Breast epithelium (tissue), 3 donors: Measurements from ENCODE around the gene MAB21L2.

Experiments
- CTCF ChIP-seq, 3 donors: fragments of 450-650 bp; IDR thresholded peaks; one replicate each; pipeline ENCODE4 v1.5.1; 2016 to 2017; ENCODE audit warnings: antibody characterized with exemption in 3 of 3, mild to moderate bottlenecking in 3 of 3, moderate library complexity in 3 of 3
- POLR2AphosphoS5 ChIP-seq, 3 donors: sonication (generic); formaldehyde crosslinking; IDR thresholded peaks; one replicate each; pipeline ENCODE4 v1.6.1; 2017; ENCODE audit warnings: antibody characterized with exemption in 3 of 3

- TF ChIP-seq CTCF (IDR thresholded peaks at IDR 0.05), result no peak
- TF ChIP-seq POLR2AphosphoS5 (IDR thresholded peaks at IDR 0.05), result no peak
Observed at GRCh38 chr4:150600812-150601445, 19.0 kb downstream of the MAB21L2 start.
